GM18858 (cell line): ENCODE measurements around the gene ETFB.
"Not testable (repeated sequence)": the region's sequence is repeated elsewhere in the genome, so short reads cannot be mapped to it uniquely, and the experiment has no call there.

Experiments used
- ATAC-seq: cut with Tn5 transposase; IDR thresholded peaks from one replicate; pipeline ENCODE4 v1.9.1; 2021; ENCODE audit not compliant: unreplicated experiment

Gene ETFB

GRCh38 chr19:51365965-51366388, at the start of gene ETFB:
Gene ETFB, minus strand, starts transcription at chr19:51366388. Its CDS starts 62 bp downstream, at chr19:51366326.
- no peak for ATAC-seq

GRCh38 chr19:51415187-51415586, 49.0 kb upstream of the ETFB start:
- no peak for ATAC-seq

- no peak for ATAC-seq
Observed at GRCh38 chr19:51410950-51411748, 45.0 kb upstream of the ETFB start.

- no peak for ATAC-seq
Observed at GRCh38 chr19:51407511-51408131, 41.4 kb upstream of the ETFB start.

GRCh38 chr19:51402117-51402516, 35.9 kb upstream of the ETFB start:
- ATAC-seq, result no peak

- not testable (repeated sequence) for ATAC-seq
Observed at GRCh38 chr19:51399936-51400335, 33.7 kb upstream of the ETFB start.

GRCh38 chr19:51399231-51399630, 33.0 kb upstream of the ETFB start:
- ATAC-seq, result no peak

GRCh38 chr19:51398096-51398704, 32.0 kb upstream of the ETFB start:
- ATAC-seq, result no peak

GRCh38 chr19:51397453-51397852, 31.3 kb upstream of the ETFB start:
- ATAC-seq, result not testable (repeated sequence)

GRCh38 chr19:51396175-51396574, 30.0 kb upstream of the ETFB start:
- ATAC-seq, result no peak

GRCh38 chr19:51394050-51394836, 28.1 kb upstream of the ETFB start:
- peak; percentile 81 for ATAC-seq

GRCh38 chr19:51392701-51393100, 26.5 kb upstream of the ETFB start:
- ATAC-seq, result no peak

- ATAC-seq, result no peak
Observed at GRCh38 chr19:51391073-51391611, 25.0 kb upstream of the ETFB start.

GRCh38 chr19:51389143-51389542, 23.0 kb upstream of the ETFB start:
- no peak for ATAC-seq

GRCh38 chr19:51387924-51388389, 21.8 kb upstream of the ETFB start, which contains the start of gene LIM2:
Gene LIM2, minus strand, starts transcription at chr19:51387974. Its CDS starts 531 bp downstream, at chr19:51387443.
- ATAC-seq, result no peak

- ATAC-seq, result no peak
Observed at GRCh38 chr19:51386882-51387520, 20.8 kb upstream of the ETFB start.

- ATAC-seq, result no peak
Observed at GRCh38 chr19:51382004-51382403, 15.8 kb upstream of the ETFB start.

- ATAC-seq, result no peak
Observed at GRCh38 chr19:51380379-51380778, 14.2 kb upstream of the ETFB start.

GRCh38 chr19:51377422-51377821, 11.2 kb upstream of the ETFB start:
- ATAC-seq, result no peak

- no peak for ATAC-seq
Observed at GRCh38 chr19:51375504-51376221, 9.5 kb upstream of the ETFB start.
